Naive thymus-derived CD8-positive, alpha-beta T cell (primary cell): ENCODE data around the gene M6PR. TPM values are rescaled to one million over a fixed set of nuclear protein-coding genes. Genes with fewer than 3 reads are reported as not detected.
A peak's percentile ranks its signal among the peaks of the same experiment; 100 is the strongest.

Experiments used
- ATAC-seq, 2 donors: fragments of 150-1000 bp; cut with Tn5 transposase in 1 of 2; sonication (Bioruptor Pico), chemical (Tn5 transposase) in 1 of 2; 1 replicate in 1 of 2; 2 replicates in 1 of 2; pipeline ENCODE4 v1.10.0; 2021; ENCODE audit warnings: mild to moderate bottlenecking in 2 of 2, moderate library complexity in 2 of 2
- POLR2A ChIA-PET: fragments of 350-600 bp; sonication (Branson Sonifier 250); formaldehyde crosslinking; loops from one replicate; lab custom pipeline; 2021; ENCODE audit warnings: antibody characterized with exemption; lab: Charles Lee
- DNase-seq, 10 donors: peaks; one replicate each; pipeline versions ENCODE4 v3.0.0 to v3.0.0-alpha.2; 2020 to 2022
- H3K27ac Mint-ChIP-seq, 10 donors: one replicate each; pipeline ENCODE4 v1.8.0; 2020 to 2022; ENCODE audit warnings: mild to moderate bottlenecking in 10 of 10, mixed read lengths in 10 of 10, moderate library complexity in 4 of 10, inconsistent platforms in 1 of 10
- H3K27me3 Mint-ChIP-seq, 5 donors: one replicate each; pipeline ENCODE4 v1.8.0; 2021 to 2022; ENCODE audit warnings: mixed read lengths in 5 of 5
- H3K36me3 Mint-ChIP-seq, 3 donors: one replicate each; pipeline ENCODE4 v1.8.0; 2020 to 2022; ENCODE audit warnings: mixed read lengths in 3 of 3, mild to moderate bottlenecking in 2 of 3, inconsistent platforms in 1 of 3
- H3K4me1 Mint-ChIP-seq, 4 donors: one replicate each; pipeline ENCODE4 v1.8.0; 2021 to 2022; ENCODE audit warnings: mixed read lengths in 4 of 4
- H3K4me3 Mint-ChIP-seq, 10 donors: one replicate each; pipeline ENCODE4 v1.8.0; 2020 to 2022; ENCODE audit warnings: mild to moderate bottlenecking in 10 of 10, mixed read lengths in 10 of 10, moderate library complexity in 6 of 10, inconsistent platforms in 1 of 10
- H3K9me3 Mint-ChIP-seq, 9 donors: one replicate each; pipeline ENCODE4 v1.8.0; 2020 to 2022; ENCODE audit warnings: mixed read lengths in 9 of 9, mild to moderate bottlenecking in 3 of 9, inconsistent platforms in 1 of 9, moderate library complexity in 1 of 9
- polyA plus RNA-seq, 3 donors: library from polyadenylated mRNA; unstranded; fragments of 300-500 nt; fragmentation: Illumina TruSeq; gene quantifications; one replicate each; pipeline ENCODE4 v1.2.3, GENCODE V29; 2021
- total RNA-seq, 8 experiments: library from RNA in 2 of 8; stranded (reverse) in 2 of 8; gene quantifications; one replicate each; pipeline ENCODE4 v1.2.3 and lab custom pipeline; 2021 to 2026

The M6PR gene
- total and polyA plus RNA-seq, 5 experiments from 2014 or later: 173 to 260 (median 228) TPM

- Mint-ChIP-seq H3K27me3 (no peaks in the 10 kb centered on the region), H3K36me3 (peaks cover 2 to 30% (median 14%) of the 10 kb centered on the region in 3 donors), H3K27ac (peak overlapping the region in 7 of 10 donors; percentile 17 to 87 (median 50)), H3K4me3 (no peak overlapping the region), H3K9me3 (peaks cover 0 to 50% (median 14%) of the 10 kb centered on the region in 9 donors), H3K4me1 (peaks cover 0 to 18% (median 9%) of the 10 kb centered on the region in 4 donors)
- POLR2A ChIA-PET: no interaction called here
- ATAC-seq (no peak), DNase-seq (no peak)
Observed at GRCh38 chr12:8970432-8970831, 21.0 kb upstream of the M6PR start.

DNA sequence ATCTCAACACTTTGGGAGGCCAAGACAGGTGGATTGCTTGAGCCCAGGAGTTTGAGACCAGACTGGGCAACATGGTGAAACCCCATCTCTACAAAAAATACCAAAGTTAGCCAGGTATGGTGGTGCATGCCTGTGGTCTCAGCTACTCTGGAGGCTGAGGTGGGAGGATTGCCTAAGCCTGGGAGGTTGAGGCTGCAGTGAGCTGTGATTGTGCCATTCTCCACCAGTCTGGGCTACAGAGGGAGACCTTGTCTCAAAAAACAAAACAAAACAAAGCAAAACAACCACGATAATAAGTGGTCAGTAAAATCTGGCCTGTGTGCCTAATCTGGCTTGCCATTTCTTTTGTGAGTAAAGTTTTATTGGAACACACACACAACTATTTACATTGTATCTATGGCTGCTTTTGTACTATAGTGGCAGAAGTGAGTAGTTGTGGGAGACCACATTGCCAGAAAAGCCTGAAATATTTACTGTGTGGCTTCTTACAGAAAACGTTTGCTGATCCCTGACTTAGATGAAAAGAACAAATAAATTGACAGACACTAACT is 20.5 kb upstream of the M6PR start:
- Mint-ChIP-seq H3K4me3 (no peak overlapping the region), H3K9me3 (peaks cover 0 to 51% (median 14%) of the 10 kb centered on the region in 9 donors), H3K4me1 (peaks cover 0 to 17% (median 8%) of the 10 kb centered on the region in 4 donors), H3K27ac (peak overlapping the region in 9 of 10 donors; percentile 13 to 87 (median 47)), H3K27me3 (no peaks in the 10 kb centered on the region), H3K36me3 (peaks cover 2 to 29% (median 14%) of the 10 kb centered on the region in 3 donors)
- DNase-seq (no peak), ATAC-seq (no peak)
- POLR2A ChIA-PET: no interaction called here

DNA sequence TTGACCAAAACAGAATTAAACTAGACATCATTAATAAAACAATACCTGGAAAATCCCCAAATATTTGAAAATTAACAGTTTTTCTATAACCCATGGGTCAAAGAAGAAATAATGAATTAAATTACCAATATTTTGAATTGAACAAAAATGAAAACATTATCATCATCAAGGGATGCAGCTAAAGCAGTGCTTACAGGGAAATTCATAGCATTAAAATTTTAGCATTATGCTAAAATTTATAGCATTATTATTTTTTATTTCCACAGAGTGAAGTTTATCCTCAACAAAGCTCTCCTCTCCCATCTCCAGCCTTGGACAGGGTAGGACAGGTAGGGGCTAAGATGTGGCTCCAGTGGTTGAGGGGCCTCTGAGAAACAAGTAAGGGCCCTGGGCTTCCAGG is 19.3 kb upstream of the M6PR start:
- peaks cover 7 to 22% (median 14%) of the 10 kb centered on the region in 4 donors for H3K4me1 Mint-ChIP-seq
- H3K27me3 Mint-ChIP-seq: no peaks in the 10 kb centered on the region
- peaks cover 5 to 29% (median 19%) of the 10 kb centered on the region in 3 donors for H3K36me3 Mint-ChIP-seq
- POLR2A ChIA-PET: no interaction called here
- H3K4me3 Mint-ChIP-seq: no peak overlapping the region
- DNase-seq: no peak
- H3K9me3 Mint-ChIP-seq: peaks cover 0 to 49% (median 20%) of the 10 kb centered on the region in 9 donors
- H3K27ac Mint-ChIP-seq: peak overlapping the region in 1 of 10 donors; percentile 87
- ATAC-seq: no peak

DNA sequence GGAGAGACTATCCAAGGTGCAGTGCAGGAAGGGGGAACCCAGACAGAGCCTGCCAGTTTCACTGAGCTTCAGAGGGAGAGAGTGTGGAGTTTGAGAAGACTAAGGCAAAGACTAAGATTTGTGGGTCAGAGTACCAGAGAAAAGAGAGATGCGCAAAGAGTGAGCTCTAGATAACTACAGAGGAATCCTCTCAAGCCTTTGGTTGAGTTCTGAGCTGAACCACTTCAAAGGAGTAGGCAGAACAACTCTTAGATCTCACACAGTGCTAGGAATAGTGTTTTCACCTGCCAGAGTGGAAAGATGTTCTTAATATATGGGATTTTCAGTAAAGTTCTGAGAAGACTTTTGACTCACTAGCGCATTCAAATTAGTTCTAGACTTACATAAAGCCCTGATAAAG is 10.7 kb upstream of the M6PR start:
- H3K4me1 Mint-ChIP-seq: peaks cover 23 to 72% (median 60%) of the 10 kb centered on the region in 4 donors
- peak overlapping the region; percentile 7 to 75 (median 56) for H3K4me3 Mint-ChIP-seq
- POLR2A ChIA-PET: interaction anchor here (1.6 kb wide), 1 partner anchor 10 kb away, joined by 11 read pairs; the partner anchor contains the start of gene M6PR
- H3K27me3 Mint-ChIP-seq: no peaks in the 10 kb centered on the region
- H3K9me3 Mint-ChIP-seq: peaks cover 0 to 16% (median 9%) of the 10 kb centered on the region in 9 donors
- ATAC-seq (peak; percentile 99), DNase-seq (peak in 5 of 10 donors; percentile 29 to 60 (median 36))
- peak overlapping the region; percentile 61 to 91 (median 84) for H3K27ac Mint-ChIP-seq
- H3K36me3 Mint-ChIP-seq: peaks cover 5 to 24% (median 6%) of the 10 kb centered on the region in 3 donors

- Mint-ChIP-seq H3K4me3 (no peak overlapping the region), H3K4me1 (peaks cover 26 to 85% (median 69%) of the 10 kb centered on the region in 4 donors), H3K27ac (peak overlapping the region in 5 of 10 donors; percentile 18 to 89 (median 71)), H3K9me3 (peaks cover under 1 to 7% (median 3%) of the 10 kb centered on the region in 9 donors), H3K36me3 (peaks cover 0 to 16% (median under 1%) of the 10 kb centered on the region in 3 donors), H3K27me3 (no peaks in the 10 kb centered on the region)
- POLR2A ChIA-PET: interaction anchor here (0.7 to 1.2 kb wide), 4 partner anchors 9 to 69 kb away, joined by 3 to 7 read pairs (median 4); partner anchors contain the start of gene M6PR
- DNase-seq (no peak), ATAC-seq (no peak)
Observed at GRCh38 chr12:8958066-8958465, 8.6 kb upstream of the M6PR start.

DNA sequence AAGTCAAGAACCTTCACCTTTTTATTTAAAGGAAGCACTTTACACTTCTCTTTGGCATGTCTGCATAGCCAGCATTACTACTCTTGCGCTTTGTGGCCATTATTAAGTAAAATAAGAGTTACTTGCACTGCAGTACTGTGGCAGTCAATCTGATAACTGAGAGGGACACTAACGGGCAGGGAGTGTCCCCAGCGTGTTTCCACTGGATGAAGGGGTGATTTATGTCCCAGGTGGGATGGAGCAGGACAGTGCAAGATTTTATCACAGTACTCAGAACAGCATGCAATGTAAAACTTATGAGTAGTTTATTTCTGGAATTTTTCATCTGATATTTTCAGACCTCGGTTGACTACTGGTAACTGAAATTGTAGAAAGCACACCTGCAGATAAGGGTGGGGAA is 8.1 kb upstream of the M6PR start:
- H3K27ac Mint-ChIP-seq: peak overlapping the region; percentile 3 to 91 (median 83)
- peaks cover 0 to 13% (median 2%) of the 10 kb centered on the region in 3 donors for H3K36me3 Mint-ChIP-seq
- H3K4me1 Mint-ChIP-seq: peaks cover 31 to 87% (median 74%) of the 10 kb centered on the region in 4 donors
- DNase-seq: no peak
- peaks cover 0 to 12% (median 5%) of the 10 kb centered on the region in 9 donors for H3K9me3 Mint-ChIP-seq
- H3K27me3 Mint-ChIP-seq: no peaks in the 10 kb centered on the region
- peak overlapping the region in 2 of 10 donors; percentile 12 to 45 for H3K4me3 Mint-ChIP-seq
- ATAC-seq: no peak
- POLR2A ChIA-PET: interaction anchor here (0.7 to 1.2 kb wide), 2 partner anchors 8 to 12 kb away, joined by 3 to 4 read pairs; partner anchors contain the start of gene M6PR

DNA sequence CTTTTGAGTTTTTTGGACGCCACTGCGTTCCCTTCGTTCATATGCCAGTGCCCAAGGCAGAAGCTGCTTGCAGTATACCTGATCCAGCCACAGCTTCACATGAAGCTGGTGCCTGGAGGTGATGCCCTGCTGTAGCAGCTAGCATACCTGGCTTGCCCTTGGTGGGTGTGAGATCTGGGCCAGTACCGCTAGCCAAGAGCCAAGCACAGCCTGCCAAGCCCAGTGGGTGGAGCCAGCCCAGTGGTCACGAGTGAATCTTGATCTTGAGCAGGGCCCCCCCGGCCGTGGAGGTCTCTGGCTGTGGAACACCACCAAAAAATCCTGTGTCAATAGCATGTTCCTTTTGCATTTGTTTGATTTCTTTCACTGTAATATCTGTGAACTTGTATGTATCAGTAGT is 7.3 kb upstream of the M6PR start:
- POLR2A ChIA-PET: no interaction called here
- Mint-ChIP-seq H3K27me3 (no peaks in the 10 kb centered on the region), H3K9me3 (peaks cover 0 to 12% (median 5%) of the 10 kb centered on the region in 9 donors), H3K4me1 (peaks cover 32 to 90% (median 75%) of the 10 kb centered on the region in 4 donors), H3K36me3 (peaks cover 0 to 9% (median 2%) of the 10 kb centered on the region in 3 donors), H3K27ac (peak overlapping the region; percentile 35 to 91 (median 83)), H3K4me3 (peak overlapping the region in 7 of 10 donors; percentile 1 to 62 (median 40))
- no peak for DNase-seq
- ATAC-seq: no peak

DNA sequence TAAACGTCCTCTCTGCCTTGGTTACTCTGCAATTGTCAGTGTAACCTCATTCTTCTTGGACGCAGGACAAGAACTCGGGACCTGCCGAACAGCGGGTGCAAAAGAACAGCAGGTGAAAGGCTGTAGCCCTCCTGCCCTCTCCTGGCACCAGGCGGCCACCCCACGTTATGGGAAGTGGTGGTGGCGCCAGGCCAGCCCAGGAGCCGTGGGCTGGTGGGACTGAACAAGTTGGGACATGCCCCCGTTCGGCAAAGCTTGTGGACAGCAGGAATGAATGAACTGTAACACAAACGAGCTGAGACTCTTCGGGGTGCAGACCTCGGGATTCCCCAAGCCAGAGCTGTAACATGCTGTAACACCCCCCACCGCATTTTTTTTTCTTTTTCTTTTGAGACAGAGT is 6.6 kb upstream of the M6PR start:
- H3K27me3 Mint-ChIP-seq: no peaks in the 10 kb centered on the region
- H3K4me1 Mint-ChIP-seq: peaks cover 35 to 94% (median 76%) of the 10 kb centered on the region in 4 donors
- H3K36me3 Mint-ChIP-seq: peaks cover 0 to 9% (median 2%) of the 10 kb centered on the region in 3 donors
- no peak for DNase-seq
- POLR2A ChIA-PET: no interaction called here
- H3K9me3 Mint-ChIP-seq: peaks cover 0 to 12% (median 5%) of the 10 kb centered on the region in 9 donors
- H3K4me3 Mint-ChIP-seq: peak overlapping the region in 2 of 10 donors; percentile 12 to 62
- peak overlapping the region in 7 of 10 donors; percentile 51 to 96 (median 68) for H3K27ac Mint-ChIP-seq
- no peak for ATAC-seq

DNA sequence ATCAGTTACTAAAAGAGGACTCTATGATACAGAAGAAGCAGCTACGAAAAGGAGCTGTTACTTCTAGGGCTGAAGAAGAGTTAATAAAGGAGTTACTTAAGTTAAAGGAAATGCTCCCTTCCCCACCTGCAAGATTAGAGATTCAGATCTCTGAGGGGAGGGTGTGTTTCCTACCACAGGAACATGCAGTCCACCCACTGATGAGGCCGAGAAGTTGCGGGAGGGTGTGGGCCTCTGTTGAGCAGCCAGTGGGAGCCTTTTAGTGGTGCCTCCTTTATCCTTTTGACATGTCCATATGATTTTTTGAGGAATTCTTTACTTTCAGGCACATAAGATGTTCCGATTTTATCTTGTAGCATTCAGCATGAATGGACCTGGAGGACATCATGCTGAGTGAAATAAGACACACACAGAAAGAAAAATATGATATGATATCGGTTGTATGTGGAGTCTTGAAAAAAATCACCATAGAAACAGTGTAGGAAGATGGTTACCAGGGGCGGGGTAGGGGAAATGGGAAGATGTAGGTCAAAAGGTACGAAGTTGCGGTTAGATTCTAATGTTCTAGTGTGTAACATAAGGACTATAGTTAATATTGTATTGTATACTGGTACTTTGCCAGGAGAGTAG is 4.4 kb upstream of the M6PR start:
- peak overlapping the region; percentile 91 to 97 (median 94) for H3K27ac Mint-ChIP-seq
- POLR2A ChIA-PET: interaction anchor here (4.8 kb wide), 1 partner anchor 84 kb away, joined by 51 read pairs; no protein-coding TSS in a partner anchor
- no peaks in the 10 kb centered on the region for H3K27me3 Mint-ChIP-seq
- DNase-seq: peak in 8 of 10 donors; percentile 29 to 68 (median 54)
- peaks cover 0 to 9% (median 2%) of the 10 kb centered on the region in 3 donors for H3K36me3 Mint-ChIP-seq
- peaks cover 32 to 79% (median 62%) of the 10 kb centered on the region in 4 donors for H3K4me1 Mint-ChIP-seq
- peak overlapping the region; percentile 57 to 96 (median 75) for H3K4me3 Mint-ChIP-seq
- H3K9me3 Mint-ChIP-seq: peaks cover 0 to 12% (median 5%) of the 10 kb centered on the region in 9 donors
- ATAC-seq: peak; percentile 1 to 44

DNA sequence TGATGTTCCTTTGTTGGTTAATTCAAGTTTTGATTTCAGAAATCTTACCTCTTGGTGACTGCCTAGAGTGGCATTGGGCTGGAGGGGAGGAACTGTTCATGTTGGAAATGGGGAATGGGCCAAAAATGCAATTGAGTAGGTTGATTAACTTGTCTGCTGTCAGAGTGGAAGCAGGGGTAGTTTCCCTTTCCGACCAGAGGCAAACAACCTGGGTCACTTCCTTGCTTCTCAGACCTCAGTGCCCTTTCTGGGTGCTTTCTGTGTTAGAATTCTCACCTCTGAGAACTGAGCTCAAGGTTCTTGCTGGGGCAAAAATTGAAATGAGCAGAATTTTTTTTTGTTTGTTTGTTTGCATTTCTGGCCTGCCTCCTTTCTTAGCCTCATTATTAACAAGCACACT is 2.3 kb upstream of the M6PR start:
- Mint-ChIP-seq H3K4me3 (peak overlapping the region; percentile 91 to 97 (median 95)), H3K36me3 (peaks cover 0 to 9% (median 9%) of the 10 kb centered on the region in 3 donors), H3K9me3 (peaks cover 0 to 10% (median 5%) of the 10 kb centered on the region in 9 donors), H3K27ac (peak overlapping the region; percentile 91 to 97 (median 94)), H3K4me1 (peaks cover 37 to 79% (median 67%) of the 10 kb centered on the region in 4 donors), H3K27me3 (no peaks in the 10 kb centered on the region)
- POLR2A ChIA-PET: interaction anchor here (1.3 to 4.9 kb wide), 7 partner anchors 36 to 98 kb away, joined by 3 to 51 read pairs (median 7); partner anchors contain the start of gene PHC1
- ATAC-seq (no peak), DNase-seq (peak in 3 of 10 donors; percentile 13 to 36 (median 18))

GRCh38 chr12:8950702-8951478 is 1.4 kb upstream of the M6PR start:
- Mint-ChIP-seq H3K4me3 (peak overlapping the region; percentile 91 to 97 (median 95)), H3K36me3 (peaks cover 0 to 17% (median 7%) of the 10 kb centered on the region in 3 donors), H3K27ac (peak overlapping the region; percentile 91 to 99 (median 94)), H3K9me3 (peaks cover 0 to 10% (median 5%) of the 10 kb centered on the region in 9 donors), H3K27me3 (no peaks in the 10 kb centered on the region), H3K4me1 (peaks cover 41 to 83% (median 69%) of the 10 kb centered on the region in 4 donors)
- POLR2A ChIA-PET: interaction anchor here (1.0 to 4.9 kb wide), 11 partner anchors 9 to 98 kb away, joined by 3 to 51 read pairs (median 7); partner anchors contain the start of gene PHC1
- peak in 4 of 10 donors; percentile 20 to 57 (median 44) for DNase-seq
- ATAC-seq: no peak
